Measurements from ENCODE around the gene RNPS1. TPM values are rescaled to one million over a fixed set of nuclear protein-coding genes. Genes with fewer than 3 reads are reported as not detected.

RNPS1 gene
- polyA plus RNA-seq, 1 of the 3 experiments (the other 2 are of a cell fraction): 277 TPM

GRCh38 chr16:2244301-2244700, 23.6 kb downstream of the RNPS1 start:
- Histone ChIP-seq H3K4me2 (no peak overlapping the region), H2AFZ (ENCODE audit: low read depth) (no peak overlapping the region), H3F3A (replicated peaks; ENCODE audit: insufficient read depth) (peaks cover 10% of the 10 kb centered on the region), H3K27ac (ENCODE audit: low read depth in 2 of 2, low read length in 1 of 2) (no peak overlapping the region), H3K9ac (no peak overlapping the region), H3K4me3 (ENCODE audit: low read depth in 2 of 2, low read length in 1 of 2) (no peak overlapping the region), H4K20me1 (ENCODE audit: insufficient read depth) (no peaks in the 10 kb centered on the region), H3K79me2 (ENCODE audit: insufficient read depth) (peaks cover 24% of the 10 kb centered on the region), H3K9me2 (no peaks in the 10 kb centered on the region), H3K27me3 (ENCODE audit: insufficient read depth) (no peaks in the 10 kb centered on the region), H3K4me1 (ENCODE audit: control insufficient read depth in 1 of 2, insufficient read depth in 2 of 2, low read depth in 1 of 2, low read length in 1 of 2) (no peaks in the 10 kb centered on the region), H3K36me3 (replicated peaks in 1 of 2; ENCODE audit: control insufficient read depth in 1 of 2, insufficient read depth in 2 of 2, low read length in 1 of 2) (peaks cover 18 to 33% of the 10 kb centered on the region in 2 experiments), H3K9me3 (no peaks in the 10 kb centered on the region)
- 82% methylated on average over 3 of the region's 17 CpGs for WGBS (ENCODE audit: low lambda C conversion rate)
- TF ChIP-seq, protein P1, sequence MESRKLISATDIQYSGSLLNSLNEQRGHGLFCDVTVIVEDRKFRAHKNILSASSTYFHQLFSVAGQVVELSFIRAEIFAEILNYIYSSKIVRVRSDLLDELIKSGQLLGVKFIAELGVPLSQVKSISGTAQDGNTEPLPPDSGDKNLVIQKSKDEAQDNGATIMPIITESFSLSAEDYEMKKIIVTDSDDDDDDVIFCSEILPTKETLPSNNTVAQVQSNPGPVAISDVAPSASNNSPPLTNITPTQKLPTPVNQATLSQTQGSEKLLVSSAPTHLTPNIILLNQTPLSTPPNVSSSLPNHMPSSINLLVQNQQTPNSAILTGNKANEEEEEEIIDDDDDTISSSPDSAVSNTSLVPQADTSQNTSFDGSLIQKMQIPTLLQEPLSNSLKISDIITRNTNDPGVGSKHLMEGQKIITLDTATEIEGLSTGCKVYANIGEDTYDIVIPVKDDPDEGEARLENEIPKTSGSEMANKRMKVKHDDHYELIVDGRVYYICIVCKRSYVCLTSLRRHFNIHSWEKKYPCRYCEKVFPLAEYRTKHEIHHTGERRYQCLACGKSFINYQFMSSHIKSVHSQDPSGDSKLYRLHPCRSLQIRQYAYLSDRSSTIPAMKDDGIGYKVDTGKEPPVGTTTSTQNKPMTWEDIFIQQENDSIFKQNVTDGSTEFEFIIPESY (IDR thresholded peaks at IDR 0.05; ENCODE audit: borderline replicate concordance, low read depth): no peak
- TF ChIP-seq RAD21 (IDR thresholded peaks at IDR 0.05; ENCODE audit: low read length) (no peak), NFIC (IDR thresholded peaks at IDR 0.05; ENCODE audit: borderline replicate concordance) (no peak), CTCF (IDR thresholded peaks at IDR 0.05) (no peak), EZH2phosphoT487 (IDR thresholded peaks at IDR 0.05; ENCODE audit: borderline replicate concordance, low read depth) (no peak), FOSL2 (IDR thresholded peaks at IDR 0.05; ENCODE audit: borderline replicate concordance, low read depth) (no peak), FOXJ3 (CRISPR knock-in tag; IDR thresholded peaks at IDR 0.05) (no peak), MEF2A (IDR thresholded peaks at IDR 0.05; ENCODE audit: borderline replicate concordance, low read depth) (no peak), GABPA (IDR thresholded peaks at IDR 0.05; ENCODE audit: low read depth) (no peak), SIN3A (IDR thresholded peaks at IDR 0.05; ENCODE audit: borderline replicate concordance, low read depth, low read length) (no peak), MXI1 (IDR thresholded peaks at IDR 0.05; ENCODE audit: low read depth, low read length) (no peak), NRF1 (IDR thresholded peaks at IDR 0.05; ENCODE audit: low read depth, low read length) (no peak), CHD2 (IDR thresholded peaks at IDR 0.05; ENCODE audit: low read length, partially characterized antibody) (no peak), GATA2 (CRISPR knock-in tag; IDR thresholded peaks at IDR 0.05) (no peak), TEAD4 (IDR thresholded peaks at IDR 0.05; ENCODE audit: borderline replicate concordance, insufficient read depth) (no peak), TAF1 (IDR thresholded peaks at IDR 0.05; ENCODE audit: borderline replicate concordance, low read depth, low read length) (no peak), USF1 (IDR thresholded peaks at IDR 0.05; ENCODE audit: borderline replicate concordance, low read depth) (no peak)
- TF ChIP-seq, protein P2, sequence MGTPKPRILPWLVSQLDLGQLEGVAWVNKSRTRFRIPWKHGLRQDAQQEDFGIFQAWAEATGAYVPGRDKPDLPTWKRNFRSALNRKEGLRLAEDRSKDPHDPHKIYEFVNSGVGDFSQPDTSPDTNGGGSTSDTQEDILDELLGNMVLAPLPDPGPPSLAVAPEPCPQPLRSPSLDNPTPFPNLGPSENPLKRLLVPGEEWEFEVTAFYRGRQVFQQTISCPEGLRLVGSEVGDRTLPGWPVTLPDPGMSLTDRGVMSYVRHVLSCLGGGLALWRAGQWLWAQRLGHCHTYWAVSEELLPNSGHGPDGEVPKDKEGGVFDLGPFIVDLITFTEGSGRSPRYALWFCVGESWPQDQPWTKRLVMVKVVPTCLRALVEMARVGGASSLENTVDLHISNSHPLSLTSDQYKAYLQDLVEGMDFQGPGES (IDR thresholded peaks at IDR 0.05; ENCODE audit: low read depth, low read length): no peak
- TF ChIP-seq, protein P3, sequence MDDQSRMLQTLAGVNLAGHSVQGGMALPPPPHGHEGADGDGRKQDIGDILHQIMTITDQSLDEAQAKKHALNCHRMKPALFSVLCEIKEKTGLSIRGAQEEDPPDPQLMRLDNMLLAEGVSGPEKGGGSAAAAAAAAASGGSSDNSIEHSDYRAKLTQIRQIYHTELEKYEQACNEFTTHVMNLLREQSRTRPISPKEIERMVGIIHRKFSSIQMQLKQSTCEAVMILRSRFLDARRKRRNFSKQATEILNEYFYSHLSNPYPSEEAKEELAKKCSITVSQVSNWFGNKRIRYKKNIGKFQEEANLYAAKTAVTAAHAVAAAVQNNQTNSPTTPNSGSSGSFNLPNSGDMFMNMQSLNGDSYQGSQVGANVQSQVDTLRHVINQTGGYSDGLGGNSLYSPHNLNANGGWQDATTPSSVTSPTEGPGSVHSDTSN (IDR thresholded peaks at IDR 0.05): no peak
- peak; percentile 66 for DNase-seq
- CTCF ChIA-PET: interaction anchor here (1.7 kb wide), 1 partner anchor 50 kb away, joined by 6 read pairs; no protein-coding TSS in a partner anchor
- POLR2A ChIA-PET: no interaction called here

Measured in SK-N-SH (cell line).